NCI-H345 treated with DMSO at 0.1 percent for 48 hours (cell line): Measurements from ENCODE around the gene PRUNE2.
"Not testable (repeated sequence)": the region's sequence is repeated elsewhere in the genome, so short reads cannot be mapped to it uniquely, and the experiment has no call there.

ENCODE experiments used
- DNase-seq: peaks from one replicate; lab custom pipeline; 2025; ENCODE audit not compliant: unreplicated experiment; lab: John Stamatoyannopoulos, UW

PRUNE2 gene

DNA sequence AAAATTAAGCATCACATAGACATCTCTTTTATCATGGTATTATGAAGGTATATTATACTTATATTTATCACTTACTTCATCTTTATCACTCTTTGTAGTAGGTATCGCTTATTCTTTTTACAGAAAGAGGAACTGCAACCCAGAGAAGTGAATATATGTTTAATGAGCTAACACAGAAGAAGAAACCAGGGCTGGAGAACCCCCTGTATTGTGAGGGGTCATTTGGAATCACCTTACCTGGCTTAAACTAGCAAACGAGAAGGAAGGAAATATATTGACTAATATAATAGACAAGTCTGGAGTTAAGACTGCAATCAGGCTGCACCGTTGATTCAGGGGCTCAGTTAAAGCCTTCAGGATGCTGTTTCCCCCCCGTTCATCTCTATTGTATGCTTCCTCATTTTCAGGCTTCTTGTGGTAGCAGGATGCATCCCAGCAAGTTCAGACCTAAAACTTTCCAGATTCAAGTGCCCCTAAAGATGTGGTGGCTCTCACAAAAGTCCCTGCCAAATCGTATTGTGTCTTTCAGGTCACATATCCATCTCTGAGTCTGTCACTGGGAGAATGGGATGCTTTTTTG lies 300.5 kb downstream of the PRUNE2 start:
- DNase-seq: no peak

DNA sequence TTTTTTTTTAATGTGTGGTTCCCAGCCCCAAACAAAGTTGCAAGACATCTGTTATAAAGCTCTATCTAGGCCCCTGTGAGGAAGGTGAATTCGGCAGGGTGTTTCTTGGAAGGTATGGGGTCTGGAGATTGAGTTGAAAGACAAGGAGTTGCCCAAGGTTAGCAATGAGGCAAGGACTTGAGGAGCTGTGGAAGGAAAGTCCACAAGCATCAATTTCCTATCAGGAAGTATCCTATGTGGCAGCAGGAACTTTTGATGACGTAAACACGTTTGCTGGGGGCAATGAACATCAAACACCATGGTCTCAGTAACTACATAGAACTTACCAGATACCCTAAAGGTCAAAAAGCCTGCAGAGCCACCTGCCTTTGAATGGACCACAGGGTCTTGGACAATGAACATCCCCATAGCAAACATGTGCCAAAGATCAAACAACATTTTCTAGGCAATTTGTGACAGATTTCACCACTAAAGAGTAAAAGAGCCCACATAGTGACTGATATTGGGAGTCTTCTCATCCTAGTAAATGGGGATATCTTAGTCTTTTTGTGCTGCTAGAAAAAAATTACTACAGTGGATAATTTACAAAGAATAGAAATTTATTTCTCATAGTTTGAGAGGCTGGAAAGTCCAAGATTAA lies 301.9 kb downstream of the PRUNE2 start:
- DNase-seq: no peak

DNA sequence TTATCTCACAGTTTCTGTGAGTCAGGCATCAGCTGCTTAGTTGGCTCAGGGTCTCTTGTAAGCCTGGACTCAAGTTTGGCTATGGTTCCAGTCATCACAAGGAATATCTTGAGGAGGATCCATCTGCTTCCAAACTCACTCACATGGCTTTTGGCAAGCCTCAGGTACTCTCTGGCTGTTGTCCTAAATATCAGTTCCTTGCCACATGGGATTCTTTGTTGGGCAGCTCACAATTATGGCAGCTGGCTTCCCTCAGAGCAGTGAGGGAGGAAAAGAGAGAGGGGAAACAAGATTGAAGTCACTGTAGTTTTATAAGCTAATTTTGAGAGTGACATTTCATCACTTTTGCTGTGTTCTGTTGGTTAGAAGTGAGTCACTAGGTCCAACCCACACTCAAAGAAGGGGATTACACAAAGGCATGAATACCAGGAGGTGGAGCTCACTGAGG lies 302.4 kb downstream of the PRUNE2 start:
- no peak for DNase-seq

DNA sequence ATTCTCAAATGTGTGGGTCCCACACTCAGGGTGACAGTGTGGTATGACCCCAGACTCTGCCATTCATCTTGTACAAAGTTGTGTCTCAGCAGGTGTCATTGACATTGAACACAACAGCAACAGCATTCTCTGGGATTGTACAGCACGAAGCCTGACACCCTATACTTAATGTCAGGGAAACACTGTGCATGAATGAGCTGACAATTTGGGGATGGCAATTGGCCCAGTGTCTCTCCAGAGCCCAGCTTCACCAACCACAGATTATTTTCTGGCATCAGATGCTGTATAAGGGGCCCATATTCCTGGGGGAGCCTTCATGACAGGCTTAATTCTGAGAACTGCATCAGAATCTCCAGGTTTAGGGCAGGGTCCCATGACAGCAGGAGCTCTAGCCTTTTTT lies 303.7 kb downstream of the PRUNE2 start:
- no peak for DNase-seq

DNA sequence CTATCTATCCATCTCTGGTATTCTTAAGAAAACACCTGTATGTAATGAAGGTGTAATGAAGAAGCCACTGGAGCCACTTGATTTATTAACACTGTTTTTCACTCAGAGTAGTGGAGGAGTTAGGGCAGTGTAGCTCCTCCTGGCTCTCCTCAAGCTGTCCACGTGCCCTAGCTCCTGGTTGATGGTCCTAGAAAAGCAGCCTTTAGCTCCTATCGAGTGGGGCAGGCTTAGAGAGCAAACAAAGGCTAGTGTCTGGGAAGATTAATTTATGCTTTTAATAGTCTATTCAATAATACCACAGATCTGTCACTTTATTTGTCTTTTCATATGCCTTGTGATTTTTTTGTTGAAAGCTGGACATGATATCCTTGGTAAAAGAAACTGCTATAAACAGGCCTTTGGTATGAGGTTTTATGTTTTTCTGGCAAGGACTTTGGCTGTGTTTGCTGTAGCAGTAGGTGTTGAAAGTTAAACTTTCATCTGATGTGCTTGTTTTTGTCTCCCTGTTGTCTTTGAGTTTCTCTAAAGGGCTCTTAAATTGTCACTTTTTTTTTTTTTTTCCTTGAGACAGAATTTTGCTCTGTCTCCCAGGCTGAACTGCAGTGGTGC lies 305.8 kb downstream of the PRUNE2 start:
- no peak for DNase-seq

DNA sequence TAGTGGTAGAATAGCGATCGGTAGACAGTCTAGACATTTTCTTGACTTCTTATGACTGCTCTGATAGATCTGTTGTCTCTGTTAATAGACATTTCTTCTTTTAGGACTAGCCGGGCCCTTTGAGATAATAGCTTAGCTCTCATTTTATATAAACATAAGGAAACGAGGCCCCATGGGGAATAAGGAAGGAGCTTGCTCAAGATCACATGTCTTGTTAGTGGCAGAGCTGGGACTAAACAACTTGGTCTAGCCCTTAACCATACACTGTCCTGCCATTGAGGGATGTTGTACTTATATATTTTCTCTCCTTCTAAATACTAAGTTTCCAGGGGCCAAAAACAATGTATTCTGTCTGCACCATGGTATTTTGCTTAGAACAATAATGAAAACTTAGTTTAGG lies 306.9 kb downstream of the PRUNE2 start:
- DNase-seq: no peak

DNA sequence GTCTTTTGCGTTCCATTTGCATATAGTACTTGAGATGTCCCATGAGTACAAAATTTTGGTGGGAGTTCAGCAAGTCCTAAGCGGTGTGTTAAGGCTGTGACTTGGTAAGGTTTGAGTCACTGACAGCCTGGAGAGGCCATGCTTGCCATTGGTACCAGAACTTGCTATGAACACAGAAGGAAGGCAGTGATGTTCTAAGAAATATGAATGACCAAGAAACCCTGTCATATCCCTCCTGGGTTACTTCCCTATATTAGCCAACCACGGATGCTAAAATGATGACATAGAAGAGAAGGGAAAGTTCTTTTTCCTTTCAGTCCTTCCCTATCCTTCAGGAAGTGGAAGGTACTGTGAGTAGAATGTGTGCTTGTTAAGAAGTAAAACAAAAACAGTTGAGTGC lies 310.3 kb downstream of the PRUNE2 start:
- no peak for DNase-seq

DNA sequence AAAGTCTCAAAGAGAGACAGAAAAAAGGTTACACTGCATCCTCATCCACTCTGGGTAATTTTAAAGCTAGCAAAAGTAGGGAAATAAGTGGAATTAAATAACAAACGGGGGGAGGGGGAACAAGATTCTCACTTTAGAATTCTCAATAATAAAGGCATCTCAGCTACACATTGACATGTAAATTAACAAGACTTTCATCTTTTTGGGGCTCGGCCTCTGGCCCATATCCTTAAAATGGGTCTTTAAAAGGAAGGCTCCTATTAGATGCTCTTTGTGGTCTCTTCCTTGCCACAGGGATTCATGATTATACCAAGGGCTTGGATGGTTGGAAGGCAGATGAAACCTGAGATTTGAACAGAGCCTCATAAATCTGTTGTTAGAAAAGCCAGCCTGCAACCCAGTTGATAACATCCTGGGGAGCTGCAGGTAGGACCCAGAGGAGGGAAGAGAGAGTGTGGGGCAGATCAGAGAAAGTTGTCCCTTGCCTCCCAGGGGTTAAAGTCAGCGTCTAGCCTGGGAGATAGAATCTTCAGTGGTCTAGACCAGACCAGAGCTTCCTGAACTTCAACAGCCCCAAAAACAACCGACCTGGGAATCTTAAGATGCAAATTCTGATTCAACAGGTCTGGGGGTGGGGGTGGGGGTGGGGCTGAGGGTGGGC lies 311.0 kb downstream of the PRUNE2 start:
- DNase-seq: no peak

DNA sequence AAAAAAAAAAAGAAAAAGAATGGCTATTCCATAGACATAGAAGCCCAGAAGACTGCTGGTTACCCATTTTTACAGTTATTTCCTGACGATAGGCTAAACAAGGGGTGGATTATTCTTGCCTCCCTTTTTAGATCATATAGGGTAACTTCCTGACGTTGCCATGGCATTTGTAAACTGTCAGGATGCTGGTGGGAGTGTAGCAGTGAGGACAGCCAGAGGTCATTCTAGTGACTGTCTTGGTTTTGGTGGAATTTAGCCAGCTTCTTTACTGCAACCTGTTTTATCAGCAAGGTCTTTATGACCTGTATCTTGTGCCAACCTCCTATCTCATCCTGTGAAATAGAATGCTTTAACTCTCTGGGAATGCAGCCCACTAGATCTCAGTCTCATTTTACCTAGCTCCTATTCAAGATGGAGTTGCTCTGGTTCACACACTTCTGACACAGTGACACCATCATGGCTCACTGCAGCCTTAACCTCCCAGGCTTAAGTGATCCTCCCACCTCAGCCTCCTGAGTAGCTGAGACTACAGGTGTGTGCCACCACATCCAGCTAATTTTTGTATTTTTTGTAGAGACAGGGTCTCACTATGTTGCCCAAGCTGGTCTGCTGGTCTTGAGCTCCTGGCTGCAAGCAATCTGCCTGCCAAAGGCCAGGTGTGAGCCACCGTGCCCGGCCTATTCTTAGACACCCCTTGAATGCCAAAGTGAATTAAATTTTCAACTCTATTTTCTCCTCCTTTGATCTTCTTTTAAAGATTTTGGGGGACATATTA lies 311.8 kb downstream of the PRUNE2 start:
- not testable (repeated sequence) for DNase-seq

DNA sequence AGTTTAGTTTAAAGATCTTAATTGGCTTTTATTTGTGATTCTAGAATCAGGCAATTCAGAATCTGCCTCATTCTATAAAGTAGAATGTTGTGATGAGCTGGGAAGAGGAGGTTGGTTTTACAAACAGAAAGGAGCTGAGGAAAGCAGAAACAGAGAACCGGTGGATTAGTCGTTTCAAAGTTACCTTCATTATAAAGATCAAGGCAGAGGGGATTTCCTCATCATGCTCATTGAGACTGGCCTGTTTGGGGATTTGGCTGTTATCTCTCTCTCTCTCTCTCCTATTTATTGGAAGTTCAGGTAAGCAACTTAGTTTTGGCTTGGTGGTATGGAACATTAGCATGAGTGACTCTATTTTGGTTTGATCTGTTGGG lies 313.0 kb downstream of the PRUNE2 start:
- no peak for DNase-seq

DNA sequence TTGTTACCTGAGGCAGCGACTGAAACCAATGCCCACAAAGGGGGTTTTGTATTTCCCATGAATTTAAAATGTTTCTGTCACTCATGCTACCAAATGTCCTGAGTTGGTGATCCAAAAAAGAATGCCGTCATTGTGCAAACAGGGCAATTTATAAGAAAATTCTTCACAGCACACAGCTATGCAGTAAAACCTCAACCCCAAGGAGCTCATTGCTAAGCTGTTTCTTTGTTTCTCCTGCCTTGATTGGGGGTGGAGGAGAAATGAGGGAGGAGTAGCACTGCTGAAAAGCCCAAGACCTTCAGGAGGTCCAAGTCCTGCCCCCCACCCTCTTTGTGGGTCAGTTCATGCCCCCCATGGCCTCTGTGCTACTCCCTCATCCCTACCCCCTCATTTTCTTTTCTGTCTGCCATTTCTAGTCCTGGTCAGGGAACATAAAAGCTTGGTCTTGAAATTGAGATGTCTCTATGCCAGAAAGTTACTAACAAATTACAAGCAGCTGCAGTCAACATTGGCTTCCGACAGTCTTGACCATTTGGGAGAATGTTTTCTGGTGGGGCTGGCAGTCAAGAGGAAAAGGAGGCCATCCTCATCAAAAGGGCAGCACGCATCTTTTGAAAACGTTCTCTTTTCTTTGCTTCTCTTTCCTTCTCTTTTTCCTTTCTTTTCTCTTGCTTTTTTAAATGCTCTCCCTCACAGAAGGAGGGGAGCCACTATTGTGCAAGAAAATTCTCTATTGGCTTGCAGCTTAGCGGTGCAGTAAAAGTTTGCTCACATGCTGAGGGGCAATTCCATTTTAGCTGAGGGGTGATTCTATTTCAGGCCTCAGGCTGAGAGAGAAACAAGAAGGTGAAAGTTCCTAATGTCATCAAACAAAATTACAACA lies 313.6 kb downstream of the PRUNE2 start:
- no peak for DNase-seq

DNA sequence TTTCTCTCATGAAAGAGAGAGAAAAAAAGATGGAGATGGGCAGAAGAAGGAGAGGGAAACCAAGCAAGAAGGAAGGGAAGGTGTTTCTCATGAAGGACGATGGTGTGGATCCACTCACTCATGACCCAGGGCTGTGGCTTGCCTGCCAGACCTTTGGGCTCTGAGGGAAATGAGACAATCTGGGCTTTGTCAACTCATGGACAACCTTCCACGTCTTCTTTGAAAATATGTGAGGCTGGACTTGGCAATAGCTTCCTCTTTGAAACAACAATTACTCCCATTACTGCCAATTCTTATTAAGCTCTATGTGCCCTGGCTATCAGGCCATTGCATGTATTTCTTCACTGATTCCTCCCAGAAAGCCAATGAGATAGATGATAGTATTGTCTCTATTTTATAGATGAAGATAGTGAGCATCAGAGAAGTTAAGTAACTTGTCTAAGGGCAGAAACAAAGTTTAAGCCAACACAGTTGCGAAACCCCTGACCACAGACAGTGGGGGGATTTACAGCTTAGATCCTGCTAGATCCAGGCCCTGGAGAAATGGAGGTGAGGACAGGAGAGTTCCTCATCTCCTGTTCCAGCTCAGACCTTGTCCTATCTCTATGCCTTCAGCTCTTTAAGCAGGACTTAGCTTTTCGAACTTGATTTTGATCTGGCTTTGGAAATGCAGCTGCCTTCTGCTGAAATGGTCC lies 314.5 kb downstream of the PRUNE2 start:
- no peak for DNase-seq

DNA sequence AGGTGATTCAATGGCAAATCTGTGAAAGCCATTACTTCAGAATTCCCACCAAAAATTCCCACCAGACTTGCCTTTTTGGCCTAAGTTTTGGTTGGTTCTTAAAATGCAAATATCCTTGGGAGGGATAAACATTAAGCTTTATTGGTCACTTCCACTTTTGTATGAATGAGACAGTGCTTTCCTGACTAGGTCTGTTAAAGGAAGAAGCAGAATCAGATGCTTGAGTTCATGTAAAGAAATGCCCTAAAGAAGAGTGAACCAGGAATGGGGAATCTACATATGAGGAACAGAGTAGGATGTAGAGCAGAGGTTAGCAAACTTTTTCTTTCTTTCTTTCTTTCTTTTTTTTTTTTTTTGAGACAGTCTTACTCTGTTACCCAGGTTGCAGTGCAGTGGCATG lies 317.6 kb downstream of the PRUNE2 start:
- DNase-seq: no peak

DNA sequence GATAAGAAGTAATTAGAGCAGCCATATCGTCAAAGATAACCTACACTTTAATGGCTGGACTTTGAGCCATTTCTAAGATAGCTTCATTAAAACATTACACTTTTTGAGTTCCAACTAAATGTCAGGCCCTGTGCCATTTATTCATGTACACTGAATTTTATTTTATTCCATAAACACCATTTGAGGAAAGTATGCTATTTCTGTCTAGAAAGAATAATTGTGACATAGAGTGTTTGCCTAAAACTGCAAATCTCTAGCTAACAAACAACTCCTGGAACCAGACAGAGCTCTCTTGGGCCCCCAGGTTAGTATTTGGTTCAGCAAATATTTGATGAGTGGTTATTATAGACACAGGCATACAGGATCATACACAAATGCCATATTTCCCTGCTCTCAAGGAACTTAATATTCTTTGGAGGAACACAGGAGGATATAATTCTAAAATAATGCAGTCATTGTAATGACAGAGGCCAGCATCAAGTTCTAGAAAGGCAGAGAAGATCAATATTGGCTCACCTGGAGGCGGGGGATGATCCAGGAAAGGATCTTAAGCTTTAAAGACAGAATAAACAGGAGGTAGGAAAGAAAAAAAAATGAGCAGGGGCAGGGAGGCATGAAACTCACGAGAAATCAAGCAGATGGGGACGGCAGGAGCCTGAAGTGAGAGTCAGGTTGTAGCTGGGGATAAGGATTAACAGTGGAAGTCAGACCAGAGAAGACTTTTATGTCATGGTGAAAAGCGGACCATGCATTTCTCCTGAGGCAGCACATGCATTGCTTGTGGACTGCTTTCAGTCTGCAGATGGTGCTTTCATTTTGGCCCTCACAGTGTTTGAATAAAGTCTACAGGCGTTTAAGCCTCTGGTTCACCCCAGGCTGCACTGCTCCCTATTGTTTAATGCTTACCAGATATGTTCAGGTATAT lies 319.3 kb downstream of the PRUNE2 start:
- DNase-seq: no peak

DNA sequence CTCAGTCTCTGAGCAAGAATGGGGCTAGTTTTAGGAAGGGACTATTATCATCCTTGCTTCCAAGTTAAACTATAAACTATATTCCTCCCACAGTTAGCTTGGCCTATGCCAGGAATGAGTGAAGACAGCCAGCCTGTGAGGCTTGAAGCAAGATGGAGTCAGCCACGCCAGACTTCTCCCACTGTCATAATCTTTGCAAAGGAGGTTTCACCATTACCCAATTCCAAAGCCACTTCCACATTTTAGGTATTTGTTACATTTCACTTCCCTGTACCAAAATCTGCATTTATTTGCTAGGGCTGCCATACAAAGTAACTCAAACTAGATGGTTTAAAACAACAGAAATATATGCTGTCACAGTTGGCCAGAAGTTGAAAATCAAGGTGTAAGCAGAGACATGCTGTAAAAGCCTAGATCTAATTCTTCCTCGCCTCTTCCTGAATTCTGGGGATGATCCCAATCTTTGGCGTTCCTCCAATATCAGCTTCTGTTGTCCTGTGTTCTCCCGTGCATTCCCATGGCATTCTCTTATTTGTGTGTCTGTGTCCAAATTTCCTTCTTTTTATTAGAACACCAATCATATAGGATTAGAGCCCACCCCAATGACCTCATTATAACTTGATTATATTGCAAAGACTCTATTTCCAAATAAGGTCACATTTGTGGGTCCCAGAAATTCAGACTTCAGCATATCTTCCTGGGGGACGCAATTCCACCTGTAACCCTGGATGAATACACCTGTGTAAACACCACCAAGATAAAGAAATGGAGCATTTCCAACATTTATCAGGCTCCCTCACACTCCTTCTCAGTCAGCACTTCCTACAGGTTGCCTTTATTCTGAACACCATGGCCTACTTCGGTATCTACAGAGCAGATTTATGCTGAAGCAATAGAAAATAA lies 320.2 kb downstream of the PRUNE2 start:
- DNase-seq: no peak

DNA sequence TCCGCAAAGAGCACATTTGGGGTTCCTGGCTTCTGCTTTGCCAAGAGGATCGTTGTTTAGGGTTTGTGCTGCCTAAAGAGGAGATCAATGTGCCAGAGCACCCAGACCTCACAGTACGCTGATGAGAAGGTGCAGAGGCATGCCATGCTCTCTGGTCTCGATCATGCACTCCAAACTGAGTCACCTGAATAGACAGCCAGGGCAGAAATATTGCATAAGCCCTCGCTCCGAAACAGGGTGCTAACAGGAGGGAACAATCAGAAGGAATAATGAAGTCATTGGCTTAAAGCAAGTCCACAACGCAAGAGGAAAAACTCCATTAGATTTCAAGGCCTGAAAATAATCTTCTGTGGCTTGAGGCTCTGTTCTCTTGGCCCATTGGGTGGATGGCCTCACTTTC lies 322.7 kb downstream of the PRUNE2 start:
- DNase-seq: no peak

DNA sequence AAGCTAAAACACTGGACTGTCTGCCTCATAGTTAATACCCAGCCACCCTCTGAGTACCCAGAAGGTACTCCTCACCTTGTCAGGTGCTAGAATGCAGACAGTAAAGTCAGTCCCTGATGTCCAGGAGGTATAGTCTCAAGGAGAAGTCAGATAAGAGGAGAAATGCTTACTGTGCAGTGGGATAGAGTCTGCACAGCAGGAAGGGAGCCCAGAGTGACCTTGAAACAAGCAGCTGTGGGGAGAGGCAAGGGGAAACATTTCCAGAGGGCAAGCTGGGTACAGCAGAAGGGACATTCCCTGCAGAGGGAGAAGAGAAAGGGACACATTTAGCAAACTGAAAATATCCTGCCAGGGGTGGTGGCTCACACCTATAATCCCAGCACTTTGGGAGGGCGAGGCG lies 324.2 kb downstream of the PRUNE2 start:
- no peak for DNase-seq

DNA sequence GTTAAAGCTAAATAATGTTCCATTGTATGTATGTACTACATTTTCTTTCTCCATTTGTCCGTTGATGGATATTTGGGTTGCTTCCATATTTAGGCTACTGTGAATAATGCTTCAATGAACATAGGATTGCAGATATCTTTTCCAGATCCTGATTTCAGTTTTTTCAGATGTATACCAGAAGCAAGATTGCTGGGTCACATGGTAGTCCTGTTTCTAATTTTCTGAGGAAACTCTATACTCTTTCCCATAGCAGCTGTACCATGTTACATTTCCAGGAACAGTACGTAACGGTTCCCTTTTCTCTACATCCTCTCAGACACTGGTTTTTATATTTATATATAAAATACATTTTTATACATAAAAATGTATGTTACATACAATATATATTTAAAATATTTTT lies 325.1 kb downstream of the PRUNE2 start:
- no peak for DNase-seq
